ENCODE results near the gene NSD1. TPM values are rescaled to one million over a fixed set of nuclear protein-coding genes. Genes with fewer than 3 reads are reported as not detected.

Gene NSD1
- total and polyA plus RNA-seq, 9 of the 15 experiments (the other 6 are each of a cell fraction or from before 2014, with no cell fraction given), result 3.8 to 51.0 (median 24.7) TPM

- no TSS peak for BruUV-seq (replicated peaks)
Measured at GRCh38 chr5:177270653-177271052, 137.1 kb downstream of the NSD1 start.

More at GRCh38 chr5:177270653-177271052, 137.1 kb downstream of the NSD1 start:
- 68% methylated on average over 3 of the region's 3 CpGs for WGBS (ENCODE audit: insufficient coverage, low coverage, missing lambda C conversion rate)
- Histone ChIP-seq H3K4me2 (ENCODE audit: insufficient read depth, low read length) (no peak overlapping the region), H3K4me1 (replicated peaks in 1 of 2; ENCODE audit: control insufficient read depth in 2 of 2, insufficient read depth in 2 of 2, low read length in 2 of 2) (no peaks in the 10 kb centered on the region), H3K27me3 (ENCODE audit: control insufficient read depth in 2 of 2, insufficient read depth in 2 of 2, low read length in 2 of 2) (no peaks in the 10 kb centered on the region), H2AFZ (ENCODE audit: low read depth, low read length) (no peak overlapping the region), H3K79me2 (ENCODE audit: control insufficient read depth, insufficient read depth, low read length) (no peaks in the 10 kb centered on the region), H3K9me3 (replicated peaks; ENCODE audit: control insufficient read depth, insufficient read depth, low read depth, low read length) (no peaks in the 10 kb centered on the region), H3K9me1 (ENCODE audit: control insufficient read depth, insufficient read depth, low read length) (no peaks in the 10 kb centered on the region), H3K27ac (ENCODE audit: extremely low read depth, low read depth, low read length) (no peak overlapping the region), H3K4me3 (no peak overlapping the region), H3K36me3 (ENCODE audit: control insufficient read depth, insufficient read depth, low read length) (peaks cover 79% of the 10 kb centered on the region), H3K9ac (ENCODE audit: insufficient read depth in 1 of 2, low read depth in 2 of 2, low read length in 2 of 2) (no peak overlapping the region), H4K20me1 (replicated peaks; ENCODE audit: control insufficient read depth, insufficient read depth, low read length) (no peaks in the 10 kb centered on the region)
- POLR2A ChIA-PET, result interaction anchor here (0.7 to 1.1 kb wide), 3 partner anchors 9 to 26 kb away, joined by 3 to 5 read pairs (median 3); no protein-coding TSS in a partner anchor
- ATAC-seq (no peak), DNase-seq (ENCODE audit: extremely low read depth in 1 of 4, low spot score in 3 of 4) (no peak), FAIRE-seq (no peak)
- CTCF ChIA-PET (ENCODE audit: low intra/inter-chr PET ratio), result no interaction called here
- no peak for TF ChIP-seq XRCC5 (IDR thresholded peaks at IDR 0.05; ENCODE audit: low read depth, low read length)
- TF ChIP-seq BMI1 (IDR thresholded peaks at IDR 0.05; ENCODE audit: low read length), result no peak
- TF ChIP-seq TAF7 (tag; IDR thresholded peaks at IDR 0.05), result no peak
- TF ChIP-seq ZNF124 (CRISPR knock-in tag; IDR thresholded peaks at IDR 0.05), result no peak
- no peak for TF ChIP-seq HNRNPH1 (optimal IDR thresholded peaks at IDR 0.05; ENCODE audit: low read depth, low read length)
- no peak for TF ChIP-seq ELK1 (CRISPR knock-in tag; IDR thresholded peaks at IDR 0.05)
- no peak for TF ChIP-seq MTA1 (IDR thresholded peaks at IDR 0.05; ENCODE audit: borderline replicate concordance)
- TF ChIP-seq RBM17 (IDR thresholded peaks at IDR 0.05; ENCODE audit: borderline replicate concordance, low read depth, low read length), result no peak
- no peak for TF ChIP-seq IRF1 (CRISPR knock-in tag; IDR thresholded peaks at IDR 0.05; ENCODE audit: borderline replicate concordance)
- no peak for TF ChIP-seq SOX6 (IDR thresholded peaks at IDR 0.05)
- TF ChIP-seq DLX4 (CRISPR knock-in tag; IDR thresholded peaks at IDR 0.05), result no peak
- no peak for TF ChIP-seq ZNF408 (CRISPR knock-in tag; IDR thresholded peaks at IDR 0.05; ENCODE audit: low read depth)
- no peak for TF ChIP-seq NR1H2 (CRISPR knock-in tag; IDR thresholded peaks at IDR 0.05)
- no peak for TF ChIP-seq ZNF785 (CRISPR knock-in tag; IDR thresholded peaks at IDR 0.05)
- no peak for TF ChIP-seq ZNF740 (CRISPR knock-in tag; IDR thresholded peaks at IDR 0.05)
- TF ChIP-seq ZNF740 (tag; IDR thresholded peaks at IDR 0.05), result no peak
- TF ChIP-seq ZNF561 (CRISPR knock-in tag; conservative IDR thresholded peaks at IDR 0.05), result no peak
- TF ChIP-seq RNF2 (IDR thresholded peaks at IDR 0.05), result no peak
- no peak for TF ChIP-seq ZFP1 (CRISPR knock-in tag; IDR thresholded peaks at IDR 0.05)
- intact Hi-C loops (cut with micrococcal nuclease) (no loop called here), in situ Hi-C loops (cut with MboI) (no loop called here)

Data from K562 (cell line).